CD14-positive monocyte (primary cell): ENCODE measurements around the gene FLNA. TPM values are rescaled to one million over a fixed set of nuclear protein-coding genes. Genes with fewer than 3 reads are reported as not detected.

Experiments used
- DNase-seq, 3 donors: peaks; one replicate each; pipeline ENCODE4 v3.0.0-alpha.2; 2011 to 2022
- H2AFZ ChIP-seq: 2 replicates; pipeline ENCODE4 v1.6.0; 2012; ENCODE audit warnings: mild to moderate bottlenecking, low read depth, low read length, inconsistent platforms; ENCODE audit not compliant: insufficient read depth, poor library complexity, severe bottlenecking
- H3K27ac ChIP-seq, 2 donors: 1 replicate in 1 of 2; 2 replicates in 1 of 2; pipeline ENCODE4 v1.5.1; 2012 to 2013; ENCODE audit warnings: low read length in 2 of 2, control low read depth in 1 of 2, inconsistent platforms in 1 of 2, low read depth in 1 of 2, mild to moderate bottlenecking in 1 of 2
- H3K27me3 ChIP-seq, 2 donors: one replicate each; pipeline versions ENCODE4 v1.6.0 to v1.6.1; 2011 to 2013; ENCODE audit warnings: low read length in 2 of 2; ENCODE audit not compliant: control insufficient read depth in 2 of 2, insufficient read depth in 2 of 2
- H3K36me3 ChIP-seq, 2 donors: replicated peaks in 1 of 2; 1 replicate in 1 of 2; 2 replicates in 1 of 2; pipeline versions ENCODE4 v1.5.1 to v1.6.1; 2012 to 2013; ENCODE audit warnings: low read length in 2 of 2, control low read depth in 1 of 2, inconsistent platforms in 1 of 2, mild to moderate bottlenecking in 1 of 2; ENCODE audit not compliant: insufficient read depth in 2 of 2, control insufficient read depth in 1 of 2
- H3K4me1 ChIP-seq, 2 donors: 1 replicate in 1 of 2; 2 replicates in 1 of 2; pipeline versions ENCODE4 v1.5.1 to v1.6.1; 2012 to 2013; ENCODE audit warnings: low read length in 2 of 2, control low read depth in 1 of 2, inconsistent platforms in 1 of 2, mild to moderate bottlenecking in 1 of 2, moderate library complexity in 1 of 2; ENCODE audit not compliant: insufficient read depth in 2 of 2, control insufficient read depth in 1 of 2
- H3K4me2 ChIP-seq: replicated peaks from 2 replicates; pipeline ENCODE3; 2012; ENCODE audit warnings: low read length, moderate library complexity, mild to moderate bottlenecking; ENCODE audit not compliant: poor library complexity, severe bottlenecking; ENCODE audit errors: extremely low read depth
- H3K4me3 ChIP-seq, 3 experiments: fragments of 200-600 bp in 1 of 3; sonication (generic) in 1 of 3; replicated peaks in 1 of 3; 1 replicate in 2 of 3; 2 replicates in 1 of 3; pipeline ENCODE4 v1.5.1; 2011 to 2013; ENCODE audit warnings: low read length in 3 of 3, mild to moderate bottlenecking in 3 of 3, control low read depth in 2 of 3, low read depth in 2 of 3, inconsistent platforms in 1 of 3, moderate library complexity in 1 of 3
- H3K79me2 ChIP-seq: 2 replicates; pipeline ENCODE4 v1.6.0; 2012; ENCODE audit warnings: mild to moderate bottlenecking, control low read depth, inconsistent platforms, low read length, moderate library complexity; ENCODE audit not compliant: insufficient read depth
- H3K9ac ChIP-seq: 2 replicates; pipeline ENCODE4 v1.6.0; 2017; ENCODE audit warnings: low read length, mild to moderate bottlenecking; ENCODE audit not compliant: insufficient read depth, poor library complexity, severe bottlenecking
- H3K9me3 ChIP-seq, 2 donors: replicated peaks in 1 of 2; 1 replicate in 1 of 2; 2 replicates in 1 of 2; pipeline versions ENCODE4 v1.5.1 to v1.6.1; 2012 to 2013; ENCODE audit warnings: low read length in 2 of 2, control low read depth in 1 of 2; ENCODE audit not compliant: control insufficient read depth in 1 of 2, insufficient read depth in 1 of 2
- H4K20me1 ChIP-seq: 2 replicates; pipeline ENCODE4 v1.6.0; 2012; ENCODE audit warnings: mild to moderate bottlenecking, low read length, control low read depth, moderate library complexity; ENCODE audit not compliant: insufficient read depth
- H3K27ac Mint-ChIP-seq, 7 donors: one replicate each; pipeline ENCODE4 v1.8.0; 2020; ENCODE audit warnings: mild to moderate bottlenecking in 7 of 7, mixed read lengths in 7 of 7, moderate library complexity in 6 of 7, inconsistent platforms in 2 of 7
- H3K27me3 Mint-ChIP-seq, 3 donors: one replicate each; pipeline ENCODE4 v1.8.0; 2021 to 2022; ENCODE audit warnings: low read depth in 3 of 3, mild to moderate bottlenecking in 3 of 3, mixed read lengths in 3 of 3, moderate library complexity in 3 of 3, inconsistent platforms in 1 of 3
- H3K36me3 Mint-ChIP-seq, 2 donors: one replicate each; pipeline ENCODE4 v1.8.0; 2020; ENCODE audit warnings: mixed read lengths in 2 of 2, inconsistent platforms in 1 of 2, mild to moderate bottlenecking in 1 of 2
- H3K4me1 Mint-ChIP-seq: one replicate; pipeline ENCODE4 v1.8.0; 2020; ENCODE audit warnings: mild to moderate bottlenecking, mixed read lengths
- H3K4me3 Mint-ChIP-seq, 2 donors: one replicate each; pipeline ENCODE4 v1.8.0; 2020; ENCODE audit warnings: mild to moderate bottlenecking in 2 of 2, mixed read lengths in 2 of 2, moderate library complexity in 1 of 2
- H3K9me3 Mint-ChIP-seq, 7 donors: one replicate each; pipeline ENCODE4 v1.8.0; 2020 to 2022; ENCODE audit warnings: mixed read lengths in 7 of 7, mild to moderate bottlenecking in 6 of 7, moderate library complexity in 6 of 7, inconsistent platforms in 2 of 7
- WGBS: methylation state at CpG from one replicate; pipeline ENCODE4 v1.1.5; 2013; ENCODE audit warnings: missing lambda C conversion rate; ENCODE audit not compliant: insufficient coverage; 5-methylcytosine and 5-hydroxymethylcytosine counted together
- intact Hi-C, 2 donors: fragments of 100-400 bp; cut with micrococcal nuclease; formaldehyde crosslinking; loops; one replicate each; pipeline versions ENCODE4 v1.15.0 to v1.15.1; 2023
- polyA plus RNA-seq, 3 donors: library from polyadenylated mRNA; depleted of rRNA in 1 of 3; unstranded in 2 of 3; stranded (reverse) in 1 of 3; fragments of 300-500 nt in 2 of 3; fragments of >200 nt in 1 of 3; fragmentation: Illumina TruSeq in 2 of 3; gene quantifications; 1 replicate in 2 of 3; 2 replicates in 1 of 3; pipeline ENCODE4 v1.2.3, GENCODE V29; 2012 to 2021
- TF ChIP-seq, protein P1 (sequence below): fragments of 200-600 bp; IDR thresholded peaks from one replicate; pipeline ENCODE4 v1.8.0; 2022; ENCODE audit warnings: antibody characterized with exemption, mild to moderate bottlenecking

Gene FLNA
- polyA plus RNA-seq, 3 donors: 111 to 874 (median 219) TPM

DNA sequence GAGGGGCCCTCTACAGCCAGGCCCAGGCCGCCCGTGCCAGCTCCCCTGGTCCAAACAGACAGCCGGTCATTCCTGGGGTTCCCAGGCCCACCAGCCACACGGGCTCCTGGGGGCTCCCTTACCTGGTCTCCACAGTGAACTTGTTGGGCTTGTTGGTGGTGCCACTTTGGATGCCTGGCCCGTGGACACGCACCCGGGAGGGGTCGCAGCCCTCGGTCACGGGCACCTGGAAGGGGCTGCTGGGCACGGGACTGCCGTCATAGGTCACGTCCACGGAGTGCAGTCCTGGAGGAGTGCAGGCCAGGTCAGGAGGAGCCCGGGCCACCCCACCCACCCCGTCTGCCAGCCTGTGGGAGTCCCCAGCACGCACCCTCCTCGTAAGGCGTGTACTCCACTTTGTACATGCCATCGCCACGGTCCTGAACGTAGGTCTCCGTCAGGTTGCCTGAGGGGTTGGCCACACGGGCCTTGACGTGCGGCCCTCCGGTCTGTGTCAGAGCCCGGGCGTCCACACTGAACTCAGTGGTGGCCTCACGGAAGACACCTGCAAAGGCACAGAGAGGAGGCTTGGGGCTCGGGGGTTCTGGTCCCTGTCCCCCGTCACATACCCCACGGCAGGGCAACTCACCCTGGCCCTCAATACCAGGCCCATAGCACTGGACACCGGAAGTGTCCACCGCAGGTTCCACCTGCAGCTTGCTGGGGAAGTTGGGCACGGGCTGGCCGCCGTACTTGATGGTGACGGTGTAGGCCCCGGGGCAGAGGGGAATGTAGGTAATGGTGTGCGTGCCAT is 14.9 kb downstream of the FLNA start:
- Histone ChIP-seq H3K4me3 (no peak overlapping the region), H3K36me3 (peaks cover 94 to 96% of the 10 kb centered on the region in 2 donors), H2AFZ (no peak overlapping the region), H3K79me2 (peaks cover 91% of the 10 kb centered on the region), H3K9ac (no peak overlapping the region), H3K4me2 (no peak overlapping the region), H3K4me1 (no peaks in the 10 kb centered on the region), H3K9me3 (no peaks in the 10 kb centered on the region), H3K27ac (no peak overlapping the region), H3K27me3 (no peaks in the 10 kb centered on the region), H4K20me1 (peaks cover 99% of the 10 kb centered on the region)
- TF ChIP-seq, protein P1, sequence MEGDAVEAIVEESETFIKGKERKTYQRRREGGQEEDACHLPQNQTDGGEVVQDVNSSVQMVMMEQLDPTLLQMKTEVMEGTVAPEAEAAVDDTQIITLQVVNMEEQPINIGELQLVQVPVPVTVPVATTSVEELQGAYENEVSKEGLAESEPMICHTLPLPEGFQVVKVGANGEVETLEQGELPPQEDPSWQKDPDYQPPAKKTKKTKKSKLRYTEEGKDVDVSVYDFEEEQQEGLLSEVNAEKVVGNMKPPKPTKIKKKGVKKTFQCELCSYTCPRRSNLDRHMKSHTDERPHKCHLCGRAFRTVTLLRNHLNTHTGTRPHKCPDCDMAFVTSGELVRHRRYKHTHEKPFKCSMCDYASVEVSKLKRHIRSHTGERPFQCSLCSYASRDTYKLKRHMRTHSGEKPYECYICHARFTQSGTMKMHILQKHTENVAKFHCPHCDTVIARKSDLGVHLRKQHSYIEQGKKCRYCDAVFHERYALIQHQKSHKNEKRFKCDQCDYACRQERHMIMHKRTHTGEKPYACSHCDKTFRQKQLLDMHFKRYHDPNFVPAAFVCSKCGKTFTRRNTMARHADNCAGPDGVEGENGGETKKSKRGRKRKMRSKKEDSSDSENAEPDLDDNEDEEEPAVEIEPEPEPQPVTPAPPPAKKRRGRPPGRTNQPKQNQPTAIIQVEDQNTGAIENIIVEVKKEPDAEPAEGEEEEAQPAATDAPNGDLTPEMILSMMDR: no peak
- peaks cover 0 to under 1% (median 0%) of the 10 kb centered on the region in 7 donors for H3K9me3 Mint-ChIP-seq
- intact Hi-C loops: no loop called here
- 98% methylated on average over 11 of the region's 41 CpGs for WGBS
- H3K4me3 Mint-ChIP-seq: no peak overlapping the region
- peaks cover 3% of the 10 kb centered on the region for H3K4me1 Mint-ChIP-seq
- no peak for DNase-seq
- peaks cover 0 to 3% (median 0%) of the 10 kb centered on the region in 3 donors for H3K27me3 Mint-ChIP-seq
- peaks cover 49 to 91% of the 10 kb centered on the region in 2 donors for H3K36me3 Mint-ChIP-seq
- H3K27ac Mint-ChIP-seq: peak overlapping the region in 1 of 7 donors; percentile 38

DNA sequence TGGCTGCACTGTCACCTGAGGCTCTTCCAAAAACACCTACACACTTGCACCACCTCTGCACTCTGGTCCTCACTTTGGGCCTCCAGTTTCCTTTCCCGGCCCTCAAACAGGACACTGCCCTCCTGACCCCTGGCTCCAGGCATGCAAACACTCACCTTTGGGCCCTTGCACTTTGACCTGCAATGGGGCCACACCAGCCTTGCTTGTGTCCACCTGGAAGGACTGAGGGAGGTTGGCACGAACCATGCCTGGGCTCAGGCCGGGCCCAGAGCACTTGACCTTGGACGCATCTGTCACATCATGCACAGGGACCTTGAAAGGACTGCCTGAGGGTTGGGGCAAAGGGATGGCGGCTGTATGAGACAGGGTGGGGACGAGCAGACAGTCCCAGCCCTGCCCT is 15.6 kb downstream of the FLNA start:
- peak overlapping the region in 1 of 2 donors; percentile 1 for H3K27ac ChIP-seq
- intact Hi-C loops: no loop called here
- TF ChIP-seq, protein P1: no peak

More for the DNA sequence above, 15.6 kb downstream of the FLNA start:
- H3K4me3 ChIP-seq: no peak overlapping the region
- Mint-ChIP-seq H3K4me1 (peaks cover 3% of the 10 kb centered on the region), H3K4me3 (no peak overlapping the region), H3K27me3 (peaks cover 0 to 2% (median 0%) of the 10 kb centered on the region in 3 donors), H3K36me3 (peaks cover 52 to 91% of the 10 kb centered on the region in 2 donors), H3K27ac (peak overlapping the region in 5 of 7 donors; percentile 21 to 75 (median 69)), H3K9me3 (no peaks in the 10 kb centered on the region)
- no peaks in the 10 kb centered on the region for H3K27me3 ChIP-seq
- peaks cover 99% of the 10 kb centered on the region for H4K20me1 ChIP-seq
- H3K9me3 ChIP-seq: no peaks in the 10 kb centered on the region
- peaks cover 94 to 96% of the 10 kb centered on the region in 2 donors for H3K36me3 ChIP-seq
- H2AFZ ChIP-seq: no peak overlapping the region
- DNase-seq: no peak
- no peaks in the 10 kb centered on the region for H3K4me1 ChIP-seq
- no peak overlapping the region for H3K4me2 ChIP-seq
- 100% methylated on average over 2 of the region's 6 CpGs for WGBS
- H3K79me2 ChIP-seq: peaks cover 84% of the 10 kb centered on the region
- H3K9ac ChIP-seq: no peak overlapping the region
